C4-2B (cell line): ENCODE measurements around the gene MAN1A2.

Experiments
- H3K27ac ChIP-seq: fragments of 450-650 bp; 2 replicates; pipeline ENCODE4 v1.5.1; 2017
- CTCF ChIP-seq: fragments of 450-650 bp; conservative IDR thresholded peaks from 2 replicates; pipeline ENCODE4 v1.5.1; 2017; ENCODE audit warnings: mild to moderate bottlenecking
- ZFX ChIP-seq: fragments of 450-650 bp; IDR thresholded peaks from 2 replicates; pipeline ENCODE4 v1.6.1; 2017

The MAN1A2 gene

DNA sequence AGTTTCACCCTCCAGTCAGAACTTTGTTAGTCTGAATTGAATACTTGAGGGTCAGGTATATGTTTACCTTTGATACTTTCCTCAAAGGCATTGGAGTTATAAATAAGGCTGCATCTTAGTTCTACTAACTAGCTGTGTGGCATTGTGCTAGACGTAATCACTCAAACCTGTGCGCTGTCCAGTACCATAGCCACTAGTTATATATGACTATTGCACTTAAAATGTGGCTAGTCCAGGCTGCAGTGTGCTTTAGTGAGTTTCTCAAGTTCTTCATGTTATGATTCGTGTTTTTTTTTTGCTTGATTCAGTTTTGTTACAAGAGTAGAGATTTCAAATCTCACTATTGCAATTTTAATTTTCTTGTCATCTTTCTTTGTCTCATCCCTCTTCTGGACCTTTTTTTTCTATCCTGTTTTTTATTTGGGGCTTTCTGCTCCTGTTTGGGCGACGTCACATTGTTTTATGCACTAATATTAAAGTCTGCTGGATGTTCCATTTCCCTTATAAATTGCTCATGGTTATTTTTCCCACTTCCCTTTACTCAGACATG is 5.7 kb downstream of the MAN1A2 start:
- no peak overlapping the region for H3K27ac ChIP-seq
- TF ChIP-seq ZFX (no peak), CTCF (no peak)

GRCh38 chr1:117373932-117374331 is 6.7 kb downstream of the MAN1A2 start:
- no peak for TF ChIP-seq CTCF
- TF ChIP-seq ZFX: no peak
- H3K27ac ChIP-seq: no peak overlapping the region

DNA sequence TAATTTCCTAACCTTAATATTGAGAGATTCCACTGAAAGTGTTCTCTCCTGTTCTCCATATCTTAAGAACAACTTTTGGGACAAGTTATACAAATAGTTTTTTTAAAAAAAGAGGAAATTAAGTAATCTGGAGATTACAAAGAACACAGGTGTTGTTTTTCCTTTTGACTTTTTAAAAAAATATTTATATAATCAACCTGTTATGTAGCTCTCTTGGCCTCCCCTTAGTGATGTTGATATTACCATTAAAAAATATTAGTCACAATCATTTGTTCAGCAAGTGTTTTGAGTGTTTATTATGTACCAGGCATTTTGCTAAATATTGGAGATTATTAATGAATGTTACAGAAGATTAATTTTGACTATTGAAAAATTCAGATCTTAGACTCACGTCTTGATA is 8.1 kb downstream of the MAN1A2 start:
- H3K27ac ChIP-seq: no peak overlapping the region
- TF ChIP-seq ZFX: no peak
- TF ChIP-seq CTCF: no peak

GRCh38 chr1:117387060-117387633 is 19.9 kb downstream of the MAN1A2 start:
- TF ChIP-seq ZFX (no peak), CTCF (no peak)
- no peak overlapping the region for H3K27ac ChIP-seq

DNA sequence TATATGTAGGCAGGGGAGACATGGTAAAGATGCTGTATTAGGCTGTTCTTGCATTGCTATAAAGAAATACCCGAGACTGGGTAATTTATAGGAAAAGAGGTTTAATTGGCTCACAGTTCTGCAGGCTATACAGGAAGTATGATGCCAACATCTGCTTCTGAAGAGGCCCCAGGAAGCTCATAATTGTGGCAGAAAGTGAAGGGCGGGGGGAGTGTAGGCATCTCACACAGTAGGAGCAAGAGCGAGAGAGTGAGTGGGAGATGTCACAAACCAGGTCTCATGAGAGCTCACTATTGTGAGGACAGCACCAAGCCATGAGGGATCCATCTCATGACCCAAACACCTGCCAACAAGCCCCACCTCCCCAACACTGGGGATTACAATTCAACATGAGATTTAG is 21.1 kb downstream of the MAN1A2 start:
- H3K27ac ChIP-seq: no peak overlapping the region
- no peak for TF ChIP-seq ZFX
- no peak for TF ChIP-seq CTCF

DNA sequence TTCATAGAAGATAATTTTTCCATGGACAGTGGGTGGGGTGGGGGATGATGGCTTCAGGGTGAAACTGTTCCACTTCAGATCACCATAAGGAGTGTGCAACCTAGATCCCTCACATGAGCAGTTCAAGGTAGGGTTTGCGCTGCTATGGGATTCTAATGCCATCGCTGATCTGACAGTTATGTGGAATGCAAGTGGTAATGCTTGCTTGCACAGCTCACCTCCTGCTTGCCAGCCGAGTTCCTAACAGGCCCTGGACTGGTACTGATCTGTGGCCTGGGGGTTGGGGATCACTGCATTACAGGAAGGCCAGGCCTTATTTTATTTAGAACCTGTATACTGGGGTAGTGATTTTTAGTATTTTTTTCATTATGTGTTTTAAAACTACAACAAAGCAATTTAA is 22.0 kb downstream of the MAN1A2 start:
- no peak overlapping the region for H3K27ac ChIP-seq
- TF ChIP-seq ZFX: no peak

DNA sequence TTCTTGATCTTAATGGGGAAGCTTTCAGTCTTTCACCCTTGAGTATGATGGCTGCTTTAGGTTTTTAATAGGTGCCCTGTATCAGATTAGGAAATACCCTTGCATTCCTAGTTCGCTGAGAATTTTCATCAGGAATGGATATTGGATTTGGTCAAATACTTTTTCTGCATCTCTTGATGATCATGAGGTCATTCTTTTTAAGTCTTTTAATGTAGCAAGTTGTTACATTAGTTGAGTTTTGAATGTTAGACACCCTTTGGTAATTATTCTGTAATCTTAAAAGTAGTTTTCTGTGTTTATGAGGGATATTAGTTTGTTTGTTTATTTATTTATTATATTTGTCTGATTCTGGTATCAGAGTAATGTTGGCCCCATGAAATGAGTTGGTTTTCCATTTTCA is 22.5 kb downstream of the MAN1A2 start:
- TF ChIP-seq CTCF (no peak), ZFX (no peak)
- no peak overlapping the region for H3K27ac ChIP-seq

- no peak overlapping the region for H3K27ac ChIP-seq
- TF ChIP-seq ZFX: no peak
- TF ChIP-seq CTCF: no peak
Measured at GRCh38 chr1:117392771-117393170, 25.5 kb downstream of the MAN1A2 start.
